HCT116 (cell line): Measurements from ENCODE around the gene MTRFR. TPM values are rescaled to one million over a fixed set of nuclear protein-coding genes. Genes with fewer than 3 reads are reported as not detected.

ENCODE experiments used
- ATAC-seq: fragments of 200-7000 bp; cut with Tn5 transposase; 2 replicates; pipeline ENCODE4 v1.9.1; 2020; ENCODE audit warnings: mild to moderate bottlenecking, moderate library complexity
- BruUV-seq: library from RNA; stranded (reverse); fragments of 400-500 nt; replicated peaks from 2 replicates; lab custom pipeline; 2021; lab: Mats Ljungman, UMichigan
- CTCF ChIA-PET: fragments of 300-600 bp; sonication (Branson Sonifier 250); formaldehyde crosslinking; loops from one replicate; lab custom pipeline; 2021; ENCODE audit warnings: antibody characterized with exemption; lab: Charles Lee
- POLR2A ChIA-PET: fragments of 300-600, 350-600 bp; sonication (Branson Sonifier 250); formaldehyde crosslinking; loops from one replicate; lab custom pipeline; 2021; ENCODE audit warnings: antibody characterized with exemption; lab: Charles Lee
- RAD21 ChIA-PET, 2 experiments: fragments of 300-600 bp; sonication (Branson Sonifier 250); formaldehyde crosslinking; loops; one replicate each; lab custom pipeline; 2023; ENCODE audit warnings: low total read pairs in 2 of 2; ENCODE audit not compliant: uncharacterized antibody in 2 of 2, unreplicated experiment in 2 of 2, low non-redundant PET in 1 of 2; lab: Charles Lee
- DNase-seq: peaks from one replicate; pipeline ENCODE4 v3.0.0-alpha.2; 2010; ENCODE audit warnings: low read depth, low spot score
- H2AFZ ChIP-seq: fragments of 200-600 bp; shearing (Covaris generic), sonication (generic); 2 replicates; pipeline ENCODE4 v1.6.1; 2017; ENCODE audit warnings: low read depth, mixed run types, mixed read lengths, antibody characterized with exemption, low read length; ENCODE audit not compliant: poor library complexity, severe bottlenecking
- H3K27ac ChIP-seq: 2 replicates; pipeline ENCODE4 v1.5.1; 2012; ENCODE audit warnings: low read depth, low read length
- H3K27me3 ChIP-seq: fragments of 200-600 bp; sonication (generic); 2 replicates; pipeline ENCODE4 v1.6.1; 2016; ENCODE audit warnings: mixed run types, low read length, mixed read lengths; ENCODE audit not compliant: insufficient read depth
- H3K36me3 ChIP-seq, 2 experiments: fragments of 200-500 bp in 1 of 2; fragments of 200-600 bp in 1 of 2; sonication (Bioruptor generic) in 1 of 2; sonication (generic) in 1 of 2; 2 replicates each; pipeline versions ENCODE4 v1.5.1 to v1.6.1; 2014 to 2016; ENCODE audit warnings: low read length in 2 of 2, inconsistent platforms in 1 of 2, mixed read lengths in 1 of 2, mixed run types in 1 of 2; ENCODE audit not compliant: insufficient read depth in 2 of 2, control insufficient read depth in 1 of 2
- H3K4me1 ChIP-seq, 2 experiments: fragments of 200-600 bp in 1 of 2; sonication (generic) in 1 of 2; 2 replicates each; pipeline versions ENCODE4 v1.5.1 to v1.6.1; 2012 to 2017; ENCODE audit warnings: low read length in 2 of 2, inconsistent platforms in 1 of 2, mild to moderate bottlenecking in 1 of 2, mixed read lengths in 1 of 2, mixed run types in 1 of 2, moderate library complexity in 1 of 2; ENCODE audit not compliant: insufficient read depth in 2 of 2, control insufficient read depth in 1 of 2
- H3K4me2 ChIP-seq: fragments of 200-600 bp; sonication (generic); 2 replicates; pipeline ENCODE4 v1.6.1; 2017; ENCODE audit warnings: mixed run types, low read length, mixed read lengths
- H3K4me3 ChIP-seq, 2 experiments: fragments of 200-600 bp in 1 of 2; sonication (generic) in 1 of 2; replicated peaks in 1 of 2; 2 replicates each; pipeline ENCODE4 v1.5.1; 2011 to 2016; ENCODE audit warnings: low read length in 2 of 2, control low read depth in 1 of 2, low read depth in 1 of 2, mild to moderate bottlenecking in 1 of 2, mixed read lengths in 1 of 2, mixed run types in 1 of 2
- H3K79me2 ChIP-seq: fragments of 200-600 bp; sonication (generic); 2 replicates; pipeline ENCODE4 v1.6.1; 2017; ENCODE audit warnings: mild to moderate bottlenecking, mixed run types, low read length, moderate library complexity, mixed read lengths; ENCODE audit not compliant: insufficient read depth
- H3K9ac ChIP-seq: fragments of 200-600 bp; sonication (generic); 2 replicates; pipeline ENCODE4 v1.6.1; 2016; ENCODE audit warnings: low read length, mixed read lengths
- H3K9me2 ChIP-seq: fragments of 200-600 bp; sonication (generic), shearing (Covaris generic); 2 replicates; pipeline ENCODE4 v1.6.1; 2017; ENCODE audit warnings: mixed run types, mild to moderate bottlenecking, moderate library complexity; ENCODE audit not compliant: insufficient read depth
- H3K9me3 ChIP-seq, 2 experiments: fragments of 200-500 bp in 1 of 2; fragments of 200-600 bp in 1 of 2; sonication (Bioruptor generic) in 1 of 2; sonication (generic) in 1 of 2; 2 replicates each; pipeline ENCODE4 v1.6.1; 2014 to 2017; ENCODE audit warnings: low read length in 2 of 2, mixed read lengths in 2 of 2, inconsistent platforms in 1 of 2, low read depth in 1 of 2, mild to moderate bottlenecking in 1 of 2, mixed run types in 1 of 2, moderate library complexity in 1 of 2; ENCODE audit not compliant: control insufficient read depth in 1 of 2, insufficient read depth in 1 of 2
- H4K20me1 ChIP-seq: fragments of 200-600 bp; sonication (generic), shearing (Covaris generic); 2 replicates; pipeline ENCODE4 v1.6.1; 2017; ENCODE audit warnings: mixed run types, mild to moderate bottlenecking, moderate library complexity; ENCODE audit not compliant: insufficient read depth
- EGR1 ChIP-seq: IDR thresholded peaks from 2 replicates; pipeline ENCODE4 v1.6.1; 2012; ENCODE audit warnings: low read depth
- EZH2phosphoT487 ChIP-seq: fragments of 200-600 bp; IDR thresholded peaks from 2 replicates; pipeline ENCODE4 v1.6.1; 2018; ENCODE audit warnings: antibody characterized with exemption, borderline replicate concordance
- FOSL1 ChIP-seq: IDR thresholded peaks from 2 replicates; pipeline ENCODE4 v1.6.1; 2012; ENCODE audit warnings: low read depth
- YY1 ChIP-seq: IDR thresholded peaks from 2 replicates; pipeline ENCODE4 v1.6.1; 2011; ENCODE audit warnings: low read length, low read depth, moderate library complexity, mild to moderate bottlenecking; ENCODE audit not compliant: insufficient replicate concordance; ENCODE audit errors: extremely low read depth
- intact Hi-C: fragments of 100-400 bp; cut with micrococcal nuclease; formaldehyde crosslinking; loops from 2 replicates; pipeline ENCODE4 v1.10.0; 2022
- total RNA-seq: library from RNA; stranded (reverse); gene quantifications from one replicate; pipeline ENCODE4 v1.2.1, GENCODE V29; 2021; ENCODE audit not compliant: unreplicated experiment
- TF ChIP-seq, protein P1 (sequence below), 3 experiments: fragments of 200-600 bp in 1 of 3; sonication (generic) in 1 of 3; IDR thresholded peaks in 2 of 3; conservative IDR thresholded peaks in 1 of 3; 2 replicates each; pipeline ENCODE4 v1.5.1; 2012 to 2017; ENCODE audit warnings: low read depth in 2 of 3, low read length in 2 of 3, antibody characterized with exemption in 1 of 3, borderline replicate concordance in 1 of 3, control low read depth in 1 of 3, mild to moderate bottlenecking in 1 of 3, mixed read lengths in 1 of 3, mixed run types in 1 of 3, moderate library complexity in 1 of 3; ENCODE audit not compliant: insufficient read depth in 1 of 3
- TF ChIP-seq, protein P2 (sequence below): IDR thresholded peaks from 2 replicates; pipeline ENCODE4 v1.6.1; 2012
- TF ChIP-seq, protein P3 (sequence below): IDR thresholded peaks from 2 replicates; pipeline ENCODE4 v1.6.1; 2012

Gene MTRFR
- total RNA-seq, 1 experiment from 2014 or later: 27.0 TPM

DNA sequence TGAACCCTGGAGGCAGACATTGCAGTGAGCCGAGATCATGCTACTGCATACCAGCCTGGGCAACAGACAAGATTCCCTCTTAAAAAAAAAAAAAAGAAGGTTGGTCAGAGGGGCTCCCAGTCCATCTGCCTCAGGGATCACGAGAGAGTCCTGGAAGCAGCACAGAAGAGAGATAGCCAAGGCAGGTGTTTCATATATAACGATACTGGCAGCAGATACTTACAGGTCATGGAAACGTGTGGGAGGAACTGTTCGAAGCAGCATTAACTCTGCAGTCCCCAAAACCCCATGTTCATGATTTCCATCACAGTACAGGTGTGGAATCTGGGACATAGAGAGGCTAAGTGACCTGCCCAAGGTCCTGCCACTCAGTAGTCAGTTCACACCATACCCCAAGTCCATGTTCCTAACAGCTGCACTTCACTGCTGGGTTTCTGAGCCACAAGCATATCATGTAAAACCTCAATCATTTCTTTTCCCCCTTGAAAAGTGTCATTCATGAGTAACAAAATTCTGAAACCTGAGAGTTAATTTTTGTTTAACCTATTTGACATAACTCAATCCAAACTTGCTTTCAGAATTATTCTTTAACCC lies 21.7 kb downstream of the MTRFR start (continued):
- TF ChIP-seq, protein P1, sequence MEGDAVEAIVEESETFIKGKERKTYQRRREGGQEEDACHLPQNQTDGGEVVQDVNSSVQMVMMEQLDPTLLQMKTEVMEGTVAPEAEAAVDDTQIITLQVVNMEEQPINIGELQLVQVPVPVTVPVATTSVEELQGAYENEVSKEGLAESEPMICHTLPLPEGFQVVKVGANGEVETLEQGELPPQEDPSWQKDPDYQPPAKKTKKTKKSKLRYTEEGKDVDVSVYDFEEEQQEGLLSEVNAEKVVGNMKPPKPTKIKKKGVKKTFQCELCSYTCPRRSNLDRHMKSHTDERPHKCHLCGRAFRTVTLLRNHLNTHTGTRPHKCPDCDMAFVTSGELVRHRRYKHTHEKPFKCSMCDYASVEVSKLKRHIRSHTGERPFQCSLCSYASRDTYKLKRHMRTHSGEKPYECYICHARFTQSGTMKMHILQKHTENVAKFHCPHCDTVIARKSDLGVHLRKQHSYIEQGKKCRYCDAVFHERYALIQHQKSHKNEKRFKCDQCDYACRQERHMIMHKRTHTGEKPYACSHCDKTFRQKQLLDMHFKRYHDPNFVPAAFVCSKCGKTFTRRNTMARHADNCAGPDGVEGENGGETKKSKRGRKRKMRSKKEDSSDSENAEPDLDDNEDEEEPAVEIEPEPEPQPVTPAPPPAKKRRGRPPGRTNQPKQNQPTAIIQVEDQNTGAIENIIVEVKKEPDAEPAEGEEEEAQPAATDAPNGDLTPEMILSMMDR (IDR thresholded peaks at IDR 0.05 in 2 of 3, conservative IDR thresholded peaks at IDR 0.05 in 1 of 3; ENCODE audit: borderline replicate concordance in 1 of 3, insufficient read depth in 1 of 3, low read depth in 2 of 3, low read length in 2 of 3): no peak
- TF ChIP-seq YY1: no peak
- no peak for TF ChIP-seq EZH2phosphoT487
- no peak for TF ChIP-seq FOSL1

DNA sequence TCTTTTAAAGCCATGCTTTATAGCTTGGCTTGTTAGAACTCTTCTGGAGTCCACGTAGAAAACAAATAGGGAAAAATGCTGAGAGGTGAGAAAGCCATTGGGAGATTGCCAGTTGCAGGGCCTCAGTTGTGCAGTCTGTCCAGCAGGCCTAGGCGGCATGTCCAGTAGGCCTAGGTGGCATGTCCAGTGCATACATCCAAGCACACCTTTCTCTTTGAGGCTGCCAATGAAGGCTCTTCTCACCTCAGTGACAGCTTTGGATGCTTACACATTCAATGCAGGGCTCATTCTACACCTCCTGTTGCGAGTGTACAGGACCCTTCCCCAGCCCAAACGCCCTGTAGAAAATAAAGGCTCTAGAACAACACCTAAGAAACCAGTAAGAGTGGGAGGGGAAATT lies 25.4 kb downstream of the MTRFR start:
- no peaks in the 10 kb centered on the region for H3K4me1 ChIP-seq
- no TSS peak for BruUV-seq
- H3K79me2 ChIP-seq: peaks cover 11% of the 10 kb centered on the region; the same call in 1 of the 2 replicates
- ChIA-PET POLR2A (no interaction called here), CTCF (no interaction called here), RAD21 (no interaction called here)
- H3K27ac ChIP-seq: peak overlapping the region; percentile 8; the same call in 1 of the 2 replicates
- no peak overlapping the region for H2AFZ ChIP-seq
- no peak overlapping the region for H3K4me3 ChIP-seq
- intact Hi-C loops: no loop called here
- DNase-seq (no peak), ATAC-seq (no peak)
- no peaks in the 10 kb centered on the region for H3K27me3 ChIP-seq
- H3K9me2 ChIP-seq: no peaks in the 10 kb centered on the region
- no peaks in the 10 kb centered on the region for H4K20me1 ChIP-seq
- no peaks in the 10 kb centered on the region for H3K9me3 ChIP-seq
- H3K9ac ChIP-seq: no peak overlapping the region
- peaks cover 37 to 55% of the 10 kb centered on the region in 2 experiments for H3K36me3 ChIP-seq
- no peak overlapping the region for H3K4me2 ChIP-seq
- TF ChIP-seq, protein P2, sequence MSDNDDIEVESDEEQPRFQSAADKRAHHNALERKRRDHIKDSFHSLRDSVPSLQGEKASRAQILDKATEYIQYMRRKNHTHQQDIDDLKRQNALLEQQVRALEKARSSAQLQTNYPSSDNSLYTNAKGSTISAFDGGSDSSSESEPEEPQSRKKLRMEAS: 0 out of 2 replicates have a peak, but pooled peaks have one; percentile 15
- 0 out of 2 replicates have a peak, but pooled peaks have one; percentile 14 for TF ChIP-seq EGR1
- TF ChIP-seq, protein P3, sequence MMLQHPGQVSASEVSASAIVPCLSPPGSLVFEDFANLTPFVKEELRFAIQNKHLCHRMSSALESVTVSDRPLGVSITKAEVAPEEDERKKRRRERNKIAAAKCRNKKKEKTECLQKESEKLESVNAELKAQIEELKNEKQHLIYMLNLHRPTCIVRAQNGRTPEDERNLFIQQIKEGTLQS: no peak
- TF ChIP-seq, all 23 proteins: peak for 2
